HFFc6 (cell line): Measurements from ENCODE around the gene FMNL2. TPM values are rescaled to one million over a fixed set of nuclear protein-coding genes. Genes with fewer than 3 reads are reported as not detected.
A peak's percentile ranks its signal among the peaks of the same experiment; 100 is the strongest.

ENCODE experiments used
- DNase-seq: peaks from one replicate; pipeline ENCODE4 v3.0.0-alpha.2; 2018
- H3K27ac Mint-ChIP-seq: 2 replicates; pipeline ENCODE4 v1.8.0; 2020; ENCODE audit warnings: mild to moderate bottlenecking, mixed read lengths
- H3K27me3 Mint-ChIP-seq: 2 replicates; pipeline ENCODE4 v1.8.0; 2021; ENCODE audit warnings: mild to moderate bottlenecking, moderate library complexity, mixed read lengths; ENCODE audit not compliant: insufficient read depth
- H3K36me3 Mint-ChIP-seq: 2 replicates; pipeline ENCODE4 v1.8.0; 2021; ENCODE audit warnings: low read depth, mixed read lengths
- H3K4me1 Mint-ChIP-seq: 2 replicates; pipeline ENCODE4 v1.8.0; 2020; ENCODE audit warnings: low read depth, mixed read lengths
- H3K4me3 Mint-ChIP-seq: 2 replicates; pipeline ENCODE4 v1.8.0; 2020; ENCODE audit warnings: mild to moderate bottlenecking, moderate library complexity, mixed read lengths
- H3K9me3 Mint-ChIP-seq: 2 replicates; pipeline ENCODE4 v1.8.0; 2020; ENCODE audit warnings: mild to moderate bottlenecking, mixed read lengths
- total RNA-seq, 6 experiments: library from RNA; stranded (reverse); fragmentation: NEBNext Ultra II Directional; extraction: Animal tissue kit (Norgen Biotek cat#: 25700); gene quantifications; 2 replicates in 1 of 6; 3 replicates in 5 of 6; pipeline ENCODE4 v1.2.3, GENCODE V29; 2021
- TF ChIP-seq, protein P1 (sequence below): fragments of 200-600 bp; sonication (generic); IDR thresholded peaks from 2 replicates; pipeline ENCODE4 v1.5.0; 2021; ENCODE audit warnings: antibody characterized with exemption, mild to moderate bottlenecking

Gene FMNL2
- total RNA-seq, 6 experiments from 2014 or later: 13.7 to 20.9 (median 16.0) TPM

DNA sequence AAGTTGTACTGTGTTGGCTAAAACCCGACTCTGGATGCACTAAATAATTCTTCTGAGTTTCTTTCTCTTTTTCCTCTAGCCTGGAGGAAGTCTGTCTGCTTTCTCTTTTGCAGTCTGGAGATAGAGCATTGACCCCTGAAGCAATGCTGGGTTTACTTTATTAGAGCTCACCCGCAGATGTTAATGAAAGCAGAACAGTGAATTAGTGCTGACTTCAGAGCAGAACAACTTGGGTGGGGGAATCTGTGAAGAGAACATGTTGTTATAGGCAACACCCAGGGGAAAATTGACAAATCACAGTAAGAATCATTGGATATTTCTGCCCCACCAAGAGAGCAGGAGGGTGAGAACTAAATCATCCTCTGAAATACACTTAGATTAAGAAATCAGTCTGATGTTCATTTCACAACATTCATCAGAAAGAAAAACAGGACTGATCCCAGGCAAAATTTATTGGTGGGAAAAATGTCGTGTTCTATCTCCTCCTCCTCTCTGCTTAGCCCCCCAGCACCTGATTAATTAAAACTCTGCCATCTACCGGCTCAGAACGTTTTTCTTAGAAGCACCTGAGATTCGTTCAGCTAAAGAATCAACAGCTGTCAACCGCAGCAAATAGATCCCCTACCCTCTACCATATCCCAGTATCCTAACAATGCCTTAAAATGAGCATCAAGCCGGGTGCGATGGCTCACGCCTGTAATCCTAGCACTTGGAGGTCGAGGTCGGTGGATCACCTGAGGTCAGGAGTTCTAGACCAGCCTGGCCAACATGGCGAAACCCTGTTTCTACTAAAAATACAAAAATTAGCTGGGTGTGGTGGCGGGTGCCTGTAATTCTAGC is 165.1 kb downstream of the FMNL2 start:
- TF ChIP-seq, protein P1, sequence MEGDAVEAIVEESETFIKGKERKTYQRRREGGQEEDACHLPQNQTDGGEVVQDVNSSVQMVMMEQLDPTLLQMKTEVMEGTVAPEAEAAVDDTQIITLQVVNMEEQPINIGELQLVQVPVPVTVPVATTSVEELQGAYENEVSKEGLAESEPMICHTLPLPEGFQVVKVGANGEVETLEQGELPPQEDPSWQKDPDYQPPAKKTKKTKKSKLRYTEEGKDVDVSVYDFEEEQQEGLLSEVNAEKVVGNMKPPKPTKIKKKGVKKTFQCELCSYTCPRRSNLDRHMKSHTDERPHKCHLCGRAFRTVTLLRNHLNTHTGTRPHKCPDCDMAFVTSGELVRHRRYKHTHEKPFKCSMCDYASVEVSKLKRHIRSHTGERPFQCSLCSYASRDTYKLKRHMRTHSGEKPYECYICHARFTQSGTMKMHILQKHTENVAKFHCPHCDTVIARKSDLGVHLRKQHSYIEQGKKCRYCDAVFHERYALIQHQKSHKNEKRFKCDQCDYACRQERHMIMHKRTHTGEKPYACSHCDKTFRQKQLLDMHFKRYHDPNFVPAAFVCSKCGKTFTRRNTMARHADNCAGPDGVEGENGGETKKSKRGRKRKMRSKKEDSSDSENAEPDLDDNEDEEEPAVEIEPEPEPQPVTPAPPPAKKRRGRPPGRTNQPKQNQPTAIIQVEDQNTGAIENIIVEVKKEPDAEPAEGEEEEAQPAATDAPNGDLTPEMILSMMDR: no peak; the same call in 1 of the 2 replicates
- peak overlapping the region; percentile 12 for H3K27ac Mint-ChIP-seq
- H3K4me3 Mint-ChIP-seq: peak overlapping the region; percentile 33
- H3K4me1 Mint-ChIP-seq: peaks cover 63% of the 10 kb centered on the region
- H3K36me3 Mint-ChIP-seq: no peaks in the 10 kb centered on the region
- no peaks in the 10 kb centered on the region for H3K27me3 Mint-ChIP-seq
- no peak for DNase-seq
- no peaks in the 10 kb centered on the region for H3K9me3 Mint-ChIP-seq

DNA sequence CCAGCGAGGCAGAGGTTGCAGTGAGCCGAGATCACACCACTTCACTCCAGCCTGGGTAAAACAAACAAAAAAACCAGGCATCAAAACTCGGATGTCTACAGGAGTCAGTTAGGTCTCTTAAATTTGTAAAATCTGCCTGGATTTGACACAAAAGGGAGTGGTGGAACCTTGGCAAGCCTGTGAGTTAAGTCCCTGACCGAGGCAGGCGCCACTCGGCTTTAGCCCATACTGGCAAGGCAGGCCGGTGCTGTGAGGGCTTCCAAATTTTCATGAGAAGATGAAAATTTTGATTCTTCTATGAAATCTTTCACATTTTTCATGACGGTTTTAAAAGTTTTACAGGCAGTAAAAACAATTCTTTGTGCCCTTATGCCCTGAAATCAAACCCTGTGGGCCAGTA is 165.8 kb downstream of the FMNL2 start:
- no peak for DNase-seq
- H3K27me3 Mint-ChIP-seq: no peaks in the 10 kb centered on the region
- H3K36me3 Mint-ChIP-seq: no peaks in the 10 kb centered on the region
- TF ChIP-seq, protein P1: no peak
- peaks cover 69% of the 10 kb centered on the region for H3K4me1 Mint-ChIP-seq
- no peak overlapping the region for H3K4me3 Mint-ChIP-seq
- H3K27ac Mint-ChIP-seq: no peak overlapping the region
- no peaks in the 10 kb centered on the region for H3K9me3 Mint-ChIP-seq

DNA sequence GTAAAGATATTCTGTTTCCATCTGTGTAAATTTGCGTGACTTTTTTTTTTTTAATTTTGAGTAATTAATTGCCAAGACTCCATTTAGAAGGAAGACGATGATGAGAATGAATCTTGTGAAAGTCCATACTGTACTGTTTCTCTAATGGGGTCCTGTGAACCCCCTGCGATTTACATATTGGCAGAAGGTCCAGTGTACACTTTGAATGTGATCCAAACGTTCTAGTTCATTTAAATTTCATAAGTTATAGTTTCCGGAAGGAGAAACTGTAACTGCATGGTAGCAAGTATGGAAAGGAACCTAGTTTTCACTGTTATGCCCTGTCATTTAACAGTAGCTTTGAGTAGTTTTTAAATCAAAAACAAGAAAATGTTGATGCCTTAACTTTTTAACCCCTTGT is 166.7 kb downstream of the FMNL2 start:
- Mint-ChIP-seq H3K27me3 (no peaks in the 10 kb centered on the region), H3K4me3 (no peak overlapping the region), H3K9me3 (no peaks in the 10 kb centered on the region), H3K36me3 (no peaks in the 10 kb centered on the region), H3K27ac (no peak overlapping the region), H3K4me1 (peaks cover 74% of the 10 kb centered on the region)
- TF ChIP-seq, protein P1: no peak
- DNase-seq: no peak

DNA sequence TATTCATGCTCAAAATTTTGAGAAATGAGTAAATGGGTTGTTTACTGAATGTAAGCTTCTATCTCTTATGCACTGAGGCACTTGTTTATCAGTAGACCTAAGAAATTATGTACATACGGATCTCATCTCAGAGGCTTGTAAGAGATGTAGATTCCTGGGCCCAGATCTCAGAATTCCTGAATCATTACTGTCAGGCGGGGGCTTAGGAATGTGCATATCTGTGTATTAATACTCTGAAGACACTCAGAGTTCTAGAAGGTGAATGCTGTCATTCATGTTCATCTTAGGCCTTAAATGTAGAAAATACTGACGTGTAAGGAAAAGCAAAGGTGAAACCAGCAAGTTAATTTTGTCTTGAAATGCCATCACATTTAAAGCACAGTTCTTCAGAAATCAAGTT is 169.6 kb downstream of the FMNL2 start:
- H3K27me3 Mint-ChIP-seq: no peaks in the 10 kb centered on the region
- H3K4me1 Mint-ChIP-seq: peaks cover 69% of the 10 kb centered on the region
- peak overlapping the region; percentile 34 for H3K27ac Mint-ChIP-seq
- DNase-seq: peak; percentile 15
- H3K4me3 Mint-ChIP-seq: peak overlapping the region; percentile 4; the same call in 1 of the 2 replicates
- TF ChIP-seq, protein P1: no peak
- H3K36me3 Mint-ChIP-seq: no peaks in the 10 kb centered on the region
- no peaks in the 10 kb centered on the region for H3K9me3 Mint-ChIP-seq

DNA sequence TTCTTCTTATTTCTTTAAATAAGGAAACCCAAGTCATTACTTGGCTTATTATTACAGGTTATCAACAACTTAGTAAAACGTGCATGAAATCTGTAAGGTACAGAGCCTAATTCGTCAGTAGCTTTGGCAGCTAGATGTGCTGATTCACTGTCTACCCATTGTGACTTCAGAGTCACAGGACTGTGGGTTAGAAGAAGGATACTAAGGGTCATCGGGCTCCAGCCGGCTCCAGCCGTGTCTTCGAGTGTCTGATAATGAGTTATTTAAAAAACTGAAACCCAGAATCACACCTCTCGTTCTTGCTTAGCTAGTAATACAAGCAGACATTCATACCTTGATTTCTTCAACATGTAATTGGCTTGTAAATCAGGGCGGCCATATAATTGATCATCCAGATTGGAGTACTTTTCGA is 170.5 kb downstream of the FMNL2 start:
- H3K4me1 Mint-ChIP-seq: peaks cover 60% of the 10 kb centered on the region
- H3K27ac Mint-ChIP-seq: no peak overlapping the region
- TF ChIP-seq, protein P1: no peak
- DNase-seq: no peak
- H3K27me3 Mint-ChIP-seq: no peaks in the 10 kb centered on the region
- no peaks in the 10 kb centered on the region for H3K9me3 Mint-ChIP-seq
- no peak overlapping the region for H3K4me3 Mint-ChIP-seq
- H3K36me3 Mint-ChIP-seq: no peaks in the 10 kb centered on the region
